Heart right ventricle (tissue), 16 donors: Measurements from ENCODE around the gene GRPEL2. TPM values are rescaled to one million over a fixed set of nuclear protein-coding genes. Genes with fewer than 3 reads are reported as not detected.

Experiments used
- ATAC-seq, 8 donors: fragments of 200-7000 bp; cut with Tn5 transposase; one replicate each; pipeline ENCODE4 v1.9.1; 2020; ENCODE audit warnings: mild to moderate bottlenecking in 8 of 8, moderate library complexity in 8 of 8, moderate number of reproducible peaks in 1 of 8
- DNase-seq, 2 donors: peaks; one replicate each; pipeline ENCODE4 v3.0.0-alpha.2; 2020
- H3K27ac ChIP-seq, 10 donors: fragments of 200-600 bp; sonication (generic) in 2 of 10; one replicate each; pipeline versions ENCODE4 v1.5.0 to v1.8.0; 2020 to 2022; ENCODE audit warnings: mild to moderate bottlenecking in 3 of 10
- H3K27me3 ChIP-seq, 7 donors: fragments of 200-600 bp; one replicate each; pipeline ENCODE4 v1.8.0; 2021 to 2022; ENCODE audit warnings: mild to moderate bottlenecking in 2 of 7
- H3K36me3 ChIP-seq, 9 donors: fragments of 200-600 bp; sonication (generic) in 1 of 9; one replicate each; pipeline versions ENCODE4 v1.5.0 to v1.8.0; 2020 to 2022; ENCODE audit warnings: mild to moderate bottlenecking in 2 of 9
- H3K4me1 ChIP-seq, 9 donors: fragments of 200-600 bp; sonication (generic) in 1 of 9; one replicate each; pipeline versions ENCODE4 v1.5.0 to v1.8.0; 2020 to 2022; ENCODE audit warnings: mild to moderate bottlenecking in 4 of 9
- H3K4me3 ChIP-seq, 10 donors: fragments of 200-600 bp; sonication (generic) in 2 of 10; one replicate each; pipeline versions ENCODE4 v1.5.0 to v1.8.0; 2020 to 2022; ENCODE audit warnings: mild to moderate bottlenecking in 7 of 10, moderate library complexity in 2 of 10
- H3K9me3 ChIP-seq, 11 donors: fragments of 200-600 bp in 10 of 11; sonication (generic) in 2 of 11; one replicate each; pipeline versions ENCODE4 v1.5.0 to v1.8.0; 2013 to 2022; ENCODE audit warnings: mild to moderate bottlenecking in 2 of 11, control low read depth in 1 of 11, moderate library complexity in 1 of 11
- WGBS, 2 donors: extraction: QIAGEN DNeasy Blood & Tissue Kit; methylation state at CpG; one replicate each; pipeline ENCODE4 v1.1.7; 2013; ENCODE audit warnings: inconsistent platforms in 1 of 2; 5-methylcytosine and 5-hydroxymethylcytosine counted together
- intact Hi-C, 10 donors: fragments of 100-400 bp; cut with DNase I; formaldehyde crosslinking; loops; one replicate each; pipeline versions ENCODE4 v1.11.1 to v1.14.2; 2022
- polyA plus RNA-seq, 2 donors: library from polyadenylated mRNA; stranded (reverse); fragments of 200-250 nt; gene quantifications; one replicate each; pipeline ENCODE4 v1.2.3, GENCODE V29; 2013
- total RNA-seq, 10 donors: library from RNA; stranded (reverse); fragmentation: NEBNext Ultra II Directional in 3 of 10; extraction: Animal tissue kit (Norgen Biotek cat#: 25700) in 3 of 10; gene quantifications; one replicate each; pipeline versions ENCODE4 v1.2.1 to v1.2.4, GENCODE V29; 2021 to 2023
- TF ChIP-seq, protein P1 (sequence below), 9 donors: fragments of 200-600 bp; sonication (generic) in 2 of 9; IDR thresholded peaks; one replicate each; pipeline versions ENCODE4 v1.5.0 to v1.8.0; 2021 to 2022; ENCODE audit warnings: antibody characterized with exemption in 9 of 9, mild to moderate bottlenecking in 5 of 9, moderate library complexity in 1 of 9
- donor health status: Arrhythmogenic right ventricular cardiomyopathy.
- donor health status: ischemic (EF 13 %, LVEDD 7.1; RV severe dilation, severe dysfunction).
- donor health status: healthy with polysubstance abuse.
- donor health status: DM: no; HTN: yes; CAD: no.
- donor health status: DM: no; HTN: no; CAD: no.
- donor health status: ischemic (EF 25% LVEDD 6.9; RV normal size, moderate dysfunction).
- donor health status: ischemic (EF 25% LVEDD 5.7; RV mildly dilated, moderate dysfunction).
- donor health status: healthy.
- donor health status: DM: yes; HTN: yes; CAD: no.
- donor health status: Ischemic cardiomyopathy.
- donor health status: ischemic (EF 35%, LVEDD 5.7; RV mildly dilated, moderate dysfunction).
- donor health status: nonischemic (EF 11% LVEDD 7.7; RV severe dilation, severe dysfunction).
- donor health status: DM: yes; HTN: yes; CAD: no.
- donor health status: PGD.
- donor health status: ischemic (EF 29% LVEDD 5.4; RV normal size, mild dysfunction).
- donor health status: nonischemic (EF 23%, LVEDD 6.1; RV moderate dilation, normal function).

The GRPEL2 gene
- total and polyA plus RNA-seq, 12 donors, result 4.8 to 13.4 (median 9.9) TPM

DNA sequence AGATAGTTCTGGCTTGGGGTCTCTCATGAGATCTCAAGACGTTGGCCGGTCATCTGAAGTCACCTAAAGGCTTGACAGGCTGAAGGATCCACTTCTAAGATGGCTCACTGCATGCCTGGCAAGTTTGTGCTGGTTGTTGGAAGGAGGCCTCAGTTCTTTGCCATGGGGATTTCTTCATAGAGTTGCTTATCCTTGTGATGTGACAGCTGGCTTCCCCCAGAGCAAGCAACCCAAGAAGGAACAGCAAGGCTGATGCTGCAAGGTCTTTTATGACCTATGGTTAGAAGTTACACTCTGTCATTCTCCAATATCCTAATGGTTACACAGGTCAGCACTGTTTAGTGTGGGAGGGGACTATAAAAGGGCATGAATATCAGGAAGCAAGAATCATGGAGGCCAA, 20.7 kb upstream of the GRPEL2 start:
- TF ChIP-seq, protein P1, sequence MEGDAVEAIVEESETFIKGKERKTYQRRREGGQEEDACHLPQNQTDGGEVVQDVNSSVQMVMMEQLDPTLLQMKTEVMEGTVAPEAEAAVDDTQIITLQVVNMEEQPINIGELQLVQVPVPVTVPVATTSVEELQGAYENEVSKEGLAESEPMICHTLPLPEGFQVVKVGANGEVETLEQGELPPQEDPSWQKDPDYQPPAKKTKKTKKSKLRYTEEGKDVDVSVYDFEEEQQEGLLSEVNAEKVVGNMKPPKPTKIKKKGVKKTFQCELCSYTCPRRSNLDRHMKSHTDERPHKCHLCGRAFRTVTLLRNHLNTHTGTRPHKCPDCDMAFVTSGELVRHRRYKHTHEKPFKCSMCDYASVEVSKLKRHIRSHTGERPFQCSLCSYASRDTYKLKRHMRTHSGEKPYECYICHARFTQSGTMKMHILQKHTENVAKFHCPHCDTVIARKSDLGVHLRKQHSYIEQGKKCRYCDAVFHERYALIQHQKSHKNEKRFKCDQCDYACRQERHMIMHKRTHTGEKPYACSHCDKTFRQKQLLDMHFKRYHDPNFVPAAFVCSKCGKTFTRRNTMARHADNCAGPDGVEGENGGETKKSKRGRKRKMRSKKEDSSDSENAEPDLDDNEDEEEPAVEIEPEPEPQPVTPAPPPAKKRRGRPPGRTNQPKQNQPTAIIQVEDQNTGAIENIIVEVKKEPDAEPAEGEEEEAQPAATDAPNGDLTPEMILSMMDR (IDR thresholded peaks at IDR 0.05), result no peak
- ATAC-seq (no peak), DNase-seq (no peak)
- H3K4me1 ChIP-seq, result peaks cover 3 to 54% (median 38%) of the 10 kb centered on the region in 9 donors
- no peaks in the 10 kb centered on the region for H3K27me3 ChIP-seq
- 80 to 81% methylated on average over 2 of the region's 2 CpGs for WGBS, 2 donors
- H3K36me3 ChIP-seq, result peaks cover 0 to 99% (median 46%) of the 10 kb centered on the region in 9 donors
- H3K4me3 ChIP-seq, result no peak overlapping the region
- no peaks in the 10 kb centered on the region for H3K9me3 ChIP-seq
- intact Hi-C loops, result loop anchor here in 2 of 10 donors (5.0 kb wide), 2 partner anchors 33 to 38 kb away; partner anchors contain the start of gene PCYOX1L (in 1 of the 2)
- peak overlapping the region in 7 of 10 donors; percentile 14 to 70 (median 38) for H3K27ac ChIP-seq

DNA sequence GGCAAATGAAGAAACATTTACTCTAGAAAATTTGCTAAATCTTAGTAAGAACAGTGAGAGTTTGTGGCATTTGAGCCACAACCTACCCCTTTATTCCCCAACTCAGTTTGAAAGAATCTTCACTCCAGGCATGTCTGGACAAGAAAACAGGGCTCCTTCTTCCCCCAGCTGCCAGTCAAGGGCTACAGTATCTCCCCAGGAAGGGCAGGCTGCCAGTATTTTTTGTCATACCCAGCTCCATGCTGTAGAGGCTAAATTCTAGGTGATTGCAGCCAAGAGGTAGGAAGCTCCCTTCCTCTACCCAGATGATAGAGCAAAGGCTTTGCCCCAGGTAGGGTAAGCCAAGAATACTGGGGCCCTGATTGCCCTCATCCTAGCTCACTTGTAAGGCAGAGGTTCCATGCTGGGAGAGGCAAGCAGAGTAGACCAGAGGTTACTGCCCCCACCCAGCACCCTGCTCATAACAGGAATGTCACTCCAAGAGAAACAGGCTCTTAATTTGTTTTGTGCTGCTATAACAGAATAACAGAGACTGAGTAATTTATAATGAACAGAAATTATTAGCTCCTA, 20.0 kb upstream of the GRPEL2 start:
- ATAC-seq (peak in 1 of 8 donors; percentile 33), DNase-seq (peak in 1 of 2 donors; percentile 50)
- TF ChIP-seq, protein P1 (IDR thresholded peaks at IDR 0.05), result no peak
- H3K4me1 ChIP-seq, result peaks cover 3 to 48% (median 34%) of the 10 kb centered on the region in 9 donors
- intact Hi-C loops, result no loop called here
- H3K36me3 ChIP-seq, result peaks cover 0 to 99% (median 48%) of the 10 kb centered on the region in 9 donors
- no peak overlapping the region for H3K4me3 ChIP-seq
- peak overlapping the region in 6 of 10 donors; percentile 14 to 60 (median 35) for H3K27ac ChIP-seq
- no peaks in the 10 kb centered on the region for H3K9me3 ChIP-seq
- no peaks in the 10 kb centered on the region for H3K27me3 ChIP-seq

DNA sequence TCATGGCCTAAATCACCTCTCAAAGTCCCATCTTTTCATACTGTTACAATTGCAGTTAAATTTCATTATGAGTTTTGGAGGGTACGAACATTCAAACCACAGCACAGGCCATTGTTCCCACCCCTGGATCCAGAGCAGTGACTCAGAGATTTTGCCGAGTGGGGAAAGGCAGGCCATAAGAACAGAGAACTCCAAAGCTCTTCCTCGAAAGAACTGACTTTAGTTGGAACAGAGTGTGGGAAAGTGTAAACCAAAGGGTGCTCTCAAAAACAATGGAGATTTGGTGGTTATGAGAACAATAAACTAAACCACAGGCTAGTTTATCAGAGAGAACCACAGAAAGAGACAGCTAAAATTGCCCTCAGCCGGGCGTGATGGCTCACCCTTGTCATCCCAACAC, 19.4 kb upstream of the GRPEL2 start:
- TF ChIP-seq, protein P1 (IDR thresholded peaks at IDR 0.05), result no peak
- Histone ChIP-seq H3K27me3 (no peaks in the 10 kb centered on the region), H3K4me3 (no peak overlapping the region), H3K9me3 (no peaks in the 10 kb centered on the region), H3K27ac (peak overlapping the region in 3 of 10 donors; percentile 10 to 52 (median 20)), H3K4me1 (peaks cover 3 to 42% (median 27%) of the 10 kb centered on the region in 9 donors), H3K36me3 (peaks cover 0 to 100% (median 52%) of the 10 kb centered on the region in 9 donors)
- intact Hi-C loops, result no loop called here
- DNase-seq (no peak), ATAC-seq (no peak)
- 89 to 93% methylated on average over 5 of the region's 5 CpGs for WGBS, 2 donors

DNA sequence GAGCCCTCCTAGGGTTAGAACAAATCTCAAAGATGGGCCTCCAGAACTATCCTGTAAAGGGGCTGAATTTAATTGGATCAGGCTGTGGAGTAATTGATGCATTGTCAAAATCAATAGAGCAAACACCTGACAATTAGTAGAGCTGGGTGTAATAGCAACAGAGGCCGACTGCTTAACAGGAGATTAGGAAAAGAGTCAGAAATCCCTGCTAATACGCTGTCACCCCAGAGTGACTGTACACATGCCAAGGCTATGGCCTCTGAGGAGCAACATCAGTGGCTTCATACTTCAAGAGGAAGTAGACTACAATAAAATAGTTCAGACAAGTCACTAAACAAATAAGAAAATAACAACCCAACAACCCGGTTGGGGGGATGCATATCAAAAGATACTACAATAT, 18.7 kb upstream of the GRPEL2 start:
- Histone ChIP-seq H3K4me1 (peaks cover 0 to 34% (median 20%) of the 10 kb centered on the region in 9 donors), H3K27me3 (no peaks in the 10 kb centered on the region), H3K27ac (no peak overlapping the region), H3K9me3 (no peaks in the 10 kb centered on the region), H3K4me3 (no peak overlapping the region), H3K36me3 (peaks cover 0 to 100% (median 50%) of the 10 kb centered on the region in 9 donors)
- intact Hi-C loops, result no loop called here
- ATAC-seq (no peak), DNase-seq (no peak)
- 78 to 81% methylated on average over 3 of the region's 3 CpGs for WGBS, 2 donors
- TF ChIP-seq, protein P1 (IDR thresholded peaks at IDR 0.05), result no peak
